Measurements from ENCODE around the gene DOK5.

DOK5 gene

GRCh38 chr20:54650052-54650719 lies 174.8 kb downstream of the DOK5 start:
- Histone ChIP-seq H3K9me3 (replicated peaks; ENCODE audit: insufficient read depth, low read length) (no peaks in the 10 kb centered on the region), H3K4me3 (ENCODE audit: low read length) (no peak overlapping the region), H3K27me3 (replicated peaks; ENCODE audit: insufficient read depth, low read length) (no peaks in the 10 kb centered on the region), H3K4me1 (ENCODE audit: low read length) (0 out of 2 replicates have a peak, but pooled peaks cover 5% of the 10 kb centered on the region), H3K36me3 (replicated peaks; ENCODE audit: insufficient read depth, low read length) (no peaks in the 10 kb centered on the region), H3F3A (ENCODE audit: insufficient read depth, low read length) (no peaks in the 10 kb centered on the region), H3K9me2 (replicated peaks; ENCODE audit: insufficient read depth, low read length) (no peaks in the 10 kb centered on the region), H3K4me2 (ENCODE audit: low read depth, low read length) (no peak overlapping the region), H3K79me2 (ENCODE audit: low read length) (no peaks in the 10 kb centered on the region), H2AFZ (ENCODE audit: low read length) (no peak overlapping the region), H4K20me1 (ENCODE audit: insufficient read depth, low read length) (no peaks in the 10 kb centered on the region), H3K9ac (ENCODE audit: low read length) (no peak overlapping the region), H3K27ac (ENCODE audit: low read length) (no peak overlapping the region)
- DNase-seq = no peak
- TF ChIP-seq, protein P1, sequence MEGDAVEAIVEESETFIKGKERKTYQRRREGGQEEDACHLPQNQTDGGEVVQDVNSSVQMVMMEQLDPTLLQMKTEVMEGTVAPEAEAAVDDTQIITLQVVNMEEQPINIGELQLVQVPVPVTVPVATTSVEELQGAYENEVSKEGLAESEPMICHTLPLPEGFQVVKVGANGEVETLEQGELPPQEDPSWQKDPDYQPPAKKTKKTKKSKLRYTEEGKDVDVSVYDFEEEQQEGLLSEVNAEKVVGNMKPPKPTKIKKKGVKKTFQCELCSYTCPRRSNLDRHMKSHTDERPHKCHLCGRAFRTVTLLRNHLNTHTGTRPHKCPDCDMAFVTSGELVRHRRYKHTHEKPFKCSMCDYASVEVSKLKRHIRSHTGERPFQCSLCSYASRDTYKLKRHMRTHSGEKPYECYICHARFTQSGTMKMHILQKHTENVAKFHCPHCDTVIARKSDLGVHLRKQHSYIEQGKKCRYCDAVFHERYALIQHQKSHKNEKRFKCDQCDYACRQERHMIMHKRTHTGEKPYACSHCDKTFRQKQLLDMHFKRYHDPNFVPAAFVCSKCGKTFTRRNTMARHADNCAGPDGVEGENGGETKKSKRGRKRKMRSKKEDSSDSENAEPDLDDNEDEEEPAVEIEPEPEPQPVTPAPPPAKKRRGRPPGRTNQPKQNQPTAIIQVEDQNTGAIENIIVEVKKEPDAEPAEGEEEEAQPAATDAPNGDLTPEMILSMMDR (IDR thresholded peaks at IDR 0.05; ENCODE audit: low read length) = no peak
- no peak for TF ChIP-seq EZH2 (optimal IDR thresholded peaks at IDR 0.05; ENCODE audit: low read depth, low read length)
- TF ChIP-seq EZH2phosphoT487 (IDR thresholded peaks at IDR 0.05; ENCODE audit: low read length) = no peak

DNA sequence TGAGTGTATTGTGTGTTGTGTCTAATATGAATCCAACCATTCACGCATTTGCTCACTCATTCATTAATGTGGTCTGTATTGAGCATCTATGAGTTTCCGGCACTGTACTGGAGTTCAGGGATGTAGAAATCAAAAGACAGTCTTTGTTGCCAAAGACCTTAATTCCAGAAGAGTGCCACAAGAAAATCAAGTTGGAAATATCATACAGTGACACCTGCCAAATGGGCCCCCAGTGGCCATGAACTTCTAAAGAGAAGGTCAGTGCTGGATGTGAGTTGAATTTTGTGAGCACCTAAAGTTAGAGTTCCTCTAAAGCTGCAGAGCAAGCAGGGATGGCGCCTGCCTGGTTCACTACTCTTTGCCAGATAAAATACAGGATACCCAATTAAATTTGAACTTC lies 175.9 kb downstream of the DOK5 start:
- DNase-seq = no peak
- no peak overlapping the region for H3K9ac ChIP-seq (ENCODE audit: low read length)
- no peak overlapping the region for H3K4me2 ChIP-seq (ENCODE audit: low read depth, low read length)
- H3K9me2 ChIP-seq (replicated peaks; ENCODE audit: insufficient read depth, low read length) = no peaks in the 10 kb centered on the region
- no peak overlapping the region for H3K4me3 ChIP-seq (ENCODE audit: low read length)
- H3K79me2 ChIP-seq (ENCODE audit: low read length) = no peaks in the 10 kb centered on the region
- H3F3A ChIP-seq (ENCODE audit: insufficient read depth, low read length) = no peaks in the 10 kb centered on the region
- H3K27ac ChIP-seq (ENCODE audit: low read length) = no peak overlapping the region
- H2AFZ ChIP-seq (ENCODE audit: low read length) = no peak overlapping the region
- H3K4me1 ChIP-seq (ENCODE audit: low read length) = 0 out of 2 replicates have a peak, but pooled peaks cover 5% of the 10 kb centered on the region
- no peaks in the 10 kb centered on the region for H3K27me3 ChIP-seq (replicated peaks; ENCODE audit: insufficient read depth, low read length)
- no peaks in the 10 kb centered on the region for H4K20me1 ChIP-seq (ENCODE audit: insufficient read depth, low read length)
- H3K9me3 ChIP-seq (replicated peaks; ENCODE audit: insufficient read depth, low read length) = no peaks in the 10 kb centered on the region
- TF ChIP-seq EZH2 (optimal IDR thresholded peaks at IDR 0.05; ENCODE audit: low read depth, low read length) (no peak), EZH2phosphoT487 (IDR thresholded peaks at IDR 0.05; ENCODE audit: low read length) (no peak)
- TF ChIP-seq, protein P1 (IDR thresholded peaks at IDR 0.05; ENCODE audit: low read length) = no peak
- no peaks in the 10 kb centered on the region for H3K36me3 ChIP-seq (replicated peaks; ENCODE audit: insufficient read depth, low read length)

GRCh38 chr20:54654450-54654849 lies 179.1 kb downstream of the DOK5 start:
- Histone ChIP-seq H3K4me2 (ENCODE audit: low read depth, low read length) (no peak overlapping the region), H3K9me3 (replicated peaks; ENCODE audit: insufficient read depth, low read length) (no peaks in the 10 kb centered on the region), H3K27ac (ENCODE audit: low read length) (no peak overlapping the region), H3K27me3 (replicated peaks; ENCODE audit: insufficient read depth, low read length) (no peaks in the 10 kb centered on the region), H2AFZ (ENCODE audit: low read length) (no peak overlapping the region), H3K9me2 (replicated peaks; ENCODE audit: insufficient read depth, low read length) (no peaks in the 10 kb centered on the region), H3K4me3 (ENCODE audit: low read length) (no peak overlapping the region), H3K9ac (ENCODE audit: low read length) (no peak overlapping the region), H3K36me3 (replicated peaks; ENCODE audit: insufficient read depth, low read length) (no peaks in the 10 kb centered on the region), H3F3A (ENCODE audit: insufficient read depth, low read length) (no peaks in the 10 kb centered on the region), H4K20me1 (ENCODE audit: insufficient read depth, low read length) (no peaks in the 10 kb centered on the region), H3K79me2 (ENCODE audit: low read length) (no peaks in the 10 kb centered on the region), H3K4me1 (ENCODE audit: low read length) (0 out of 2 replicates have a peak, but pooled peaks cover 5% of the 10 kb centered on the region)
- TF ChIP-seq, protein P1 (IDR thresholded peaks at IDR 0.05; ENCODE audit: low read length) = no peak
- TF ChIP-seq EZH2phosphoT487 (IDR thresholded peaks at IDR 0.05; ENCODE audit: low read length) (no peak), EZH2 (optimal IDR thresholded peaks at IDR 0.05; ENCODE audit: low read depth, low read length) (no peak)
- no peak for DNase-seq
